IMR-90 (cell line): ENCODE results near the gene DGKH. TPM values are rescaled to one million over a fixed set of nuclear protein-coding genes. Genes with fewer than 3 reads are reported as not detected.
A peak's percentile ranks its signal among the peaks of the same experiment; 100 is the strongest.

Experiments used
- ATAC-seq: fragments of 200-7000 bp; cut with Tn5 transposase; 2 replicates; pipeline ENCODE4 v1.9.1; 2020; ENCODE audit warnings: low read depth, mild to moderate bottlenecking, moderate library complexity
- BruUV-seq: library from RNA; stranded (reverse); fragments of 400-500 nt; replicated peaks from 2 replicates; lab custom pipeline; 2021; lab: Mats Ljungman, UMichigan
- CTCF ChIA-PET: fragments of 300-600 bp; formaldehyde crosslinking; extraction: SDS; loops from one replicate; lab custom pipeline; 2021; ENCODE audit warnings: antibody characterized with exemption; lab: Yijun Ruan, JAX
- POLR2A ChIA-PET: fragments of 300-600 bp; sonication (Branson Sonifier 250); formaldehyde crosslinking; loops from one replicate; lab custom pipeline; 2022; ENCODE audit warnings: antibody characterized with exemption; ENCODE audit not compliant: unreplicated experiment; lab: Charles Lee
- DNase-seq: peaks from one replicate; pipeline ENCODE4 v3.0.0; 2013
- H2AFZ ChIP-seq: replicated peaks from 2 replicates; pipeline ENCODE3; 2013; ENCODE audit warnings: low read length, mild to moderate bottlenecking; ENCODE audit not compliant: poor library complexity
- H2AK5ac ChIP-seq: 2 replicates; pipeline ENCODE4 v1.6.1; 2013; ENCODE audit warnings: low read depth, low read length, inconsistent platforms
- H2AK9ac ChIP-seq: replicated peaks from 2 replicates; pipeline ENCODE3; 2013; ENCODE audit warnings: mild to moderate bottlenecking, low read depth, low read length, moderate library complexity; ENCODE audit not compliant: poor library complexity
- H2BK120ac ChIP-seq: 2 replicates; pipeline ENCODE4 v1.6.1; 2013; ENCODE audit warnings: low read depth, low read length, inconsistent platforms
- H2BK15ac ChIP-seq: 3 replicates; pipeline ENCODE4 v1.6.1; 2013; ENCODE audit warnings: low read depth, low read length, inconsistent platforms
- H2BK20ac ChIP-seq: 2 replicates; pipeline ENCODE4 v1.6.1; 2013; ENCODE audit warnings: low read depth, mild to moderate bottlenecking, inconsistent platforms, low read length, moderate library complexity
- H2BK5ac ChIP-seq: 2 replicates; pipeline ENCODE4 v1.6.1; 2013; ENCODE audit warnings: mild to moderate bottlenecking, low read depth, low read length, inconsistent platforms; ENCODE audit not compliant: poor library complexity, severe bottlenecking
- H3K14ac ChIP-seq: replicated peaks from 2 replicates; pipeline ENCODE4 v1.6.1; 2013; ENCODE audit warnings: low read depth, low read length, inconsistent platforms
- H3K18ac ChIP-seq: 2 replicates; pipeline ENCODE4 v1.6.1; 2013; ENCODE audit warnings: low read depth, low read length, control low read depth
- H3K23ac ChIP-seq: 2 replicates; pipeline ENCODE4 v1.6.1; 2013; ENCODE audit warnings: low read depth, low read length, inconsistent platforms
- H3K27ac ChIP-seq: 2 replicates; pipeline ENCODE4 v1.5.1; 2013; ENCODE audit warnings: mild to moderate bottlenecking, control low read depth, low read length; ENCODE audit not compliant: insufficient read depth
- H3K27me3 ChIP-seq: 2 replicates; pipeline ENCODE4 v1.6.1; 2013; ENCODE audit warnings: low read length; ENCODE audit not compliant: control insufficient read depth, insufficient read depth
- H3K36me3 ChIP-seq: 2 replicates; pipeline ENCODE4 v1.6.1; 2013; ENCODE audit warnings: low read length, mixed read lengths; ENCODE audit not compliant: control insufficient read depth, insufficient read depth
- H3K4ac ChIP-seq: 2 replicates; pipeline ENCODE4 v1.6.1; 2013; ENCODE audit warnings: low read depth, low read length, inconsistent platforms
- H3K4me1 ChIP-seq: 2 replicates; pipeline ENCODE4 v1.6.1; 2013; ENCODE audit warnings: low read length, mixed read lengths; ENCODE audit not compliant: control insufficient read depth, insufficient read depth
- H3K4me2 ChIP-seq: 2 replicates; pipeline ENCODE4 v1.6.1; 2013; ENCODE audit warnings: low read depth, mild to moderate bottlenecking, control low read depth, low read length, moderate library complexity
- H3K4me3 ChIP-seq: 2 replicates; pipeline ENCODE4 v1.5.1; 2013; ENCODE audit warnings: low read depth, mild to moderate bottlenecking, control low read depth, low read length, moderate library complexity; ENCODE audit not compliant: insufficient read depth
- H3K56ac ChIP-seq: 2 replicates; pipeline ENCODE4 v1.6.1; 2013; ENCODE audit warnings: low read length, inconsistent platforms; ENCODE audit not compliant: insufficient read depth; ENCODE audit errors: extremely low read depth
- H3K79me1 ChIP-seq, 2 experiments: 2 replicates each; pipeline ENCODE4 v1.6.1; 2013; ENCODE audit warnings: low read length in 2 of 2, inconsistent platforms in 1 of 2, low read depth in 1 of 2
- H3K9ac ChIP-seq: 2 replicates; pipeline ENCODE4 v1.6.1; 2013; ENCODE audit warnings: low read depth, low read length, control low read depth
- H3K9me1 ChIP-seq: 2 replicates; pipeline ENCODE4 v1.6.1; 2013; ENCODE audit warnings: low read length, inconsistent platforms; ENCODE audit not compliant: insufficient read depth
- H3K9me3 ChIP-seq: 2 replicates; pipeline ENCODE4 v1.6.1; 2013; ENCODE audit warnings: low read length; ENCODE audit not compliant: control insufficient read depth, insufficient read depth
- H4K20me1 ChIP-seq: 2 replicates; pipeline ENCODE4 v1.6.1; 2013; ENCODE audit warnings: low read length, inconsistent platforms; ENCODE audit not compliant: insufficient read depth
- H4K5ac ChIP-seq: 2 replicates; pipeline ENCODE4 v1.6.1; 2013; ENCODE audit warnings: mild to moderate bottlenecking, low read depth, low read length, control low read depth
- H4K8ac ChIP-seq, 2 experiments: 2 replicates each; pipeline ENCODE4 v1.6.1; 2013; ENCODE audit warnings: low read depth in 2 of 2, low read length in 2 of 2, control low read depth in 1 of 2, inconsistent platforms in 1 of 2
- H4K91ac ChIP-seq: 2 replicates; pipeline ENCODE4 v1.6.1; 2013; ENCODE audit warnings: low read depth, low read length, inconsistent platforms; ENCODE audit not compliant: insufficient read depth
- BHLHE40 ChIP-seq: fragments of 150-350 bp; IDR thresholded peaks from 2 replicates; pipeline ENCODE4 v1.6.1; 2016; ENCODE audit warnings: mild to moderate bottlenecking, low read depth, low read length
- CEBPB ChIP-seq: IDR thresholded peaks from 2 replicates; pipeline ENCODE4 v1.6.1; 2012; ENCODE audit warnings: low read depth, low read length, improper control_type of control experiment
- CHD1 ChIP-seq: IDR thresholded peaks from 2 replicates; pipeline ENCODE4 v1.6.1; 2012; ENCODE audit warnings: low read depth, low read length, improper control_type of control experiment
- MAFK ChIP-seq: IDR thresholded peaks from 2 replicates; pipeline ENCODE4 v1.6.1; 2012; ENCODE audit warnings: low read depth, low read length, improper control_type of control experiment
- MXI1 ChIP-seq: IDR thresholded peaks from 2 replicates; pipeline ENCODE4 v1.6.1; 2012; ENCODE audit warnings: low read depth, mild to moderate bottlenecking, low read length, moderate library complexity, borderline replicate concordance
- RAD21 ChIP-seq: IDR thresholded peaks from 2 replicates; pipeline ENCODE4 v1.6.1; 2012; ENCODE audit warnings: low read length, improper control_type of control experiment
- WGBS, 2 experiments: methylation state at CpG; one replicate each; pipeline versions ENCODE4 v1.1.5 to v1.1.7; 2013; ENCODE audit warnings: missing lambda C conversion rate in 2 of 2; ENCODE audit not compliant: insufficient read length in 1 of 2; ENCODE audit errors: extremely low coverage in 2 of 2; 5-methylcytosine and 5-hydroxymethylcytosine counted together
- dilution Hi-C: fragments of 300-500 bp; cut with HindIII; formaldehyde crosslinking; loops from one replicate; pipeline ENCODE4 v1.14.3; 2018; ENCODE audit warnings: low sequenced_read_pairs; ENCODE audit not compliant: unreplicated experiment
- in situ Hi-C: fragments of 300-500 bp; cut with MboI; formaldehyde crosslinking; loops from 3 replicates; pipeline ENCODE4 v1.14.3; 2019; ENCODE audit warnings: low sequenced_read_pairs, inconsistent platforms, mixed read lengths
- intact Hi-C: fragments of 100-400 bp; cut with micrococcal nuclease; formaldehyde crosslinking; loops from 2 replicates; pipeline ENCODE4 v1.10.0; 2022
- polyA plus RNA-seq, 3 experiments: library from polyadenylated mRNA; depleted of rRNA; stranded (reverse); fragments of >200 nt; gene quantifications; 2 replicates each; pipeline ENCODE4 v1.2.3, GENCODE V29; 2012; ENCODE audit warnings: low replicate concordance in 1 of 3
- total RNA-seq: library from RNA; depleted of rRNA; stranded (reverse); fragments of >200 nt; gene quantifications from 2 replicates; pipeline ENCODE4 v1.2.3, GENCODE V29; 2012
- TF ChIP-seq, protein P1 (sequence below): fragments of 150-350 bp; IDR thresholded peaks from 2 replicates; pipeline ENCODE4 v1.6.1; 2016; ENCODE audit warnings: low read depth, mild to moderate bottlenecking, low read length, moderate library complexity, borderline replicate concordance

DGKH gene
- total and polyA plus RNA-seq, 2 of the 4 experiments (the other 2 are of a cell fraction): 2.0 to 13.4 TPM

- Histone ChIP-seq H3K36me3 (0 out of 2 replicates have a peak, but pooled peaks cover 2% of the 10 kb centered on the region), H2BK15ac (no peak overlapping the region), H2AK9ac (no peak overlapping the region), H2BK5ac (no peak overlapping the region), H3K9me1 (no peaks in the 10 kb centered on the region; the same call in 1 of the 2 replicates), H3K4ac (no peak overlapping the region), H4K20me1 (no peaks in the 10 kb centered on the region), H3K14ac (no peak overlapping the region), H3K9ac (no peak overlapping the region), H4K91ac (no peak overlapping the region), H4K5ac (no peak overlapping the region), H3K18ac (no peak overlapping the region), H2AFZ (no peak overlapping the region), H2BK20ac (no peak overlapping the region), H3K4me1 (no peaks in the 10 kb centered on the region), H3K4me3 (no peak overlapping the region), H3K27ac (no peak overlapping the region), H3K27me3 (no peaks in the 10 kb centered on the region), H2BK120ac (no peak overlapping the region), H3K9me3 (no peaks in the 10 kb centered on the region), H3K56ac (no peak overlapping the region), H3K79me1 (peaks cover 0 to 11% of the 10 kb centered on the region in 2 experiments; a peak in 3 of 4 replicates), H3K23ac (no peak overlapping the region), H2AK5ac (no peak overlapping the region), H4K8ac (no peak overlapping the region), H3K4me2 (no peak overlapping the region)
- intact Hi-C loops: no loop called here
- no CpG with 5 or more reads among the region's 2 CpGs for WGBS, 2 experiments
- POLR2A ChIA-PET: no interaction called here
- CTCF ChIA-PET: no interaction called here
- no peak for TF ChIP-seq MXI1
- no peak for TF ChIP-seq RAD21
- TF ChIP-seq CHD1: no peak
- TF ChIP-seq BHLHE40: no peak
- TF ChIP-seq, protein P1, sequence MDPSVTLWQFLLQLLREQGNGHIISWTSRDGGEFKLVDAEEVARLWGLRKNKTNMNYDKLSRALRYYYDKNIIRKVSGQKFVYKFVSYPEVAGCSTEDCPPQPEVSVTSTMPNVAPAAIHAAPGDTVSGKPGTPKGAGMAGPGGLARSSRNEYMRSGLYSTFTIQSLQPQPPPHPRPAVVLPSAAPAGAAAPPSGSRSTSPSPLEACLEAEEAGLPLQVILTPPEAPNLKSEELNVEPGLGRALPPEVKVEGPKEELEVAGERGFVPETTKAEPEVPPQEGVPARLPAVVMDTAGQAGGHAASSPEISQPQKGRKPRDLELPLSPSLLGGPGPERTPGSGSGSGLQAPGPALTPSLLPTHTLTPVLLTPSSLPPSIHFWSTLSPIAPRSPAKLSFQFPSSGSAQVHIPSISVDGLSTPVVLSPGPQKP: no peak
- no peak for TF ChIP-seq MAFK
- TF ChIP-seq CEBPB: peak; percentile 30; the same call in 1 of the 2 replicates
- no TSS peak for BruUV-seq
- no peak for ATAC-seq
- no peak for DNase-seq
- dilution Hi-C loops: no loop called here
- in situ Hi-C loops: no loop called here
Measured at GRCh38 chr13:42146359-42146758, 97.9 kb downstream of the DGKH start.
